Spleen (tissue), 11 donors: ENCODE data around the gene LMBRD2. TPM values are rescaled to one million over a fixed set of nuclear protein-coding genes. Genes with fewer than 3 reads are reported as not detected.
A peak's percentile ranks its signal among the peaks of the same experiment; 100 is the strongest.

Source experiments
- DNase-seq: peaks from one replicate; pipeline ENCODE4 v3.0.0-alpha.2; 2020
- H3K27ac ChIP-seq, 8 donors: fragments of 200-600 bp; sonication (generic) in 7 of 8; 1 replicate in 4 of 8; 2 replicates in 4 of 8; pipeline versions ENCODE4 v1.5.0 to v1.8.0; 2016 to 2021; ENCODE audit warnings: inconsistent platforms in 4 of 8, mild to moderate bottlenecking in 4 of 8, moderate library complexity in 1 of 8
- H3K27me3 ChIP-seq, 7 donors: fragments of 200-600 bp; sonication (generic) in 6 of 7; replicated peaks in 1 of 7; 1 replicate in 4 of 7; 2 replicates in 3 of 7; pipeline versions ENCODE4 v1.5.0 to v1.8.0; 2016 to 2021; ENCODE audit warnings: inconsistent platforms in 3 of 7, mild to moderate bottlenecking in 1 of 7
- H3K36me3 ChIP-seq, 6 donors: fragments of 200-600 bp; sonication (generic) in 5 of 6; 1 replicate in 4 of 6; 2 replicates in 2 of 6; pipeline versions ENCODE4 v1.5.0 to v1.8.0; 2016 to 2021; ENCODE audit warnings: inconsistent platforms in 2 of 6
- H3K4me1 ChIP-seq, 6 donors: fragments of 200-600 bp; sonication (generic) in 5 of 6; 1 replicate in 3 of 6; 2 replicates in 3 of 6; pipeline versions ENCODE4 v1.5.0 to v1.8.0; 2016 to 2021; ENCODE audit warnings: inconsistent platforms in 3 of 6
- H3K4me3 ChIP-seq, 8 donors: fragments of 200-600 bp; sonication (generic) in 7 of 8; 1 replicate in 4 of 8; 2 replicates in 4 of 8; pipeline versions ENCODE4 v1.5.0 to v1.8.0; 2016 to 2021; ENCODE audit warnings: inconsistent platforms in 4 of 8, mild to moderate bottlenecking in 4 of 8, moderate library complexity in 2 of 8
- H3K9me3 ChIP-seq, 8 donors: fragments of 200-600 bp; sonication (generic) in 7 of 8; 1 replicate in 4 of 8; 2 replicates in 4 of 8; pipeline versions ENCODE4 v1.5.0 to v1.8.0; 2016 to 2021; ENCODE audit warnings: inconsistent platforms in 4 of 8
- CTCF ChIP-seq, 11 experiments: fragments of 200-600 bp in 7 of 11; fragments of 450-650 bp in 4 of 11; sonication (generic) in 4 of 11; IDR thresholded peaks in 8 of 11; conservative IDR thresholded peaks in 3 of 11; 1 replicate in 7 of 11; 2 replicates in 4 of 11; pipeline versions ENCODE4 v1.4.0 to v1.8.0; 2016 to 2021; ENCODE audit warnings: antibody characterized with exemption in 11 of 11, inconsistent platforms in 4 of 11, mild to moderate bottlenecking in 1 of 11
- POLR2A ChIP-seq, 3 donors: fragments of 450-650 bp; IDR thresholded peaks; one replicate each; pipeline ENCODE4 v1.5.1; 2017; ENCODE audit warnings: antibody characterized with exemption in 3 of 3, mild to moderate bottlenecking in 1 of 3
- POLR2AphosphoS5 ChIP-seq, 3 donors: sonication (generic); formaldehyde crosslinking; IDR thresholded peaks; one replicate each; pipeline ENCODE4 v1.5.1; 2017; ENCODE audit warnings: antibody characterized with exemption in 3 of 3
- WGBS, 5 donors: extraction: QIAGEN DNeasy Blood & Tissue Kit in 3 of 5; methylation state at CpG; one replicate each; pipeline versions ENCODE4 v1.1.5 to v1.1.7; 2013 to 2018; 5-methylcytosine and 5-hydroxymethylcytosine counted together
- intact Hi-C: fragments of 100-400 bp; cut with DNase I; formaldehyde crosslinking; loops from one replicate; pipeline ENCODE4 v1.15.0; 2023; ENCODE audit warnings: low total_unique reads
- polyA plus RNA-seq, 3 donors: library from polyadenylated mRNA; stranded (reverse); fragments of 200-250 nt; gene quantifications; one replicate each; pipeline ENCODE4 v1.2.1, GENCODE V29; 2013
- total RNA-seq, 7 donors: library from RNA; depleted of rRNA in 3 of 7; stranded (reverse); fragments of >200 nt in 3 of 7; fragmentation: NEBNext Ultra II Directional in 4 of 7; extraction: Animal tissue kit (Norgen Biotek cat#: 25700) in 4 of 7; gene quantifications; one replicate each; pipeline versions ENCODE4 v1.1.0 to v1.2.1, GENCODE V29; 2016 to 2021
- donor health status: healthy with polysubstance abuse.
- donor health status: DM: no; HTN: no; CAD: no; lungs with moderate emphysema.
- donor health status: DM: no; HTN: no; CAD: no.
- donor health status: Bipolar disorder and iron deficiency.
- donor health status: healthy.
- donor health status: DM: no; HTN: no; CAD: no.
- donor health status: DM: yes; HTN: yes; CAD: no.

LMBRD2 gene
- total and polyA plus RNA-seq, 10 donors: 1.4 to 19.5 (median 12.2) TPM

- no peak for TF ChIP-seq POLR2A (IDR thresholded peaks at IDR 0.05)
- peak in 10 of 11 experiments; percentile 14 to 68 (median 50) for TF ChIP-seq CTCF (IDR thresholded peaks at IDR 0.05 in 8 of 11, conservative IDR thresholded peaks at IDR 0.05 in 3 of 11)
- Histone ChIP-seq H3K9me3 (peaks cover 0 to under 1% (median 0%) of the 10 kb centered on the region in 8 donors), H3K4me3 (no peak overlapping the region), H3K27ac (no peak overlapping the region), H3K27me3 (peaks cover 0 to 23% (median 0%) of the 10 kb centered on the region in 7 donors), H3K36me3 (no peaks in the 10 kb centered on the region), H3K4me1 (peaks cover 0 to 5% (median 2%) of the 10 kb centered on the region in 6 donors)
- intact Hi-C loops: no loop called here
- 26 to 32% (median 31%) methylated on average over 9 to 10 of the region's 10 CpGs for WGBS, 5 donors
- DNase-seq: no peak
Measured at GRCh38 chr5:36079200-36079781, 72.4 kb downstream of the LMBRD2 start.

GRCh38 chr5:36078430-36078829 lies 73.3 kb downstream of the LMBRD2 start:
- peaks cover 0 to 5% (median 2%) of the 10 kb centered on the region in 6 donors for H3K4me1 ChIP-seq
- H3K27ac ChIP-seq: no peak overlapping the region
- 74 to 88% (median 80%) methylated on average over 10 of the region's 10 CpGs for WGBS, 5 donors
- H3K4me3 ChIP-seq: no peak overlapping the region
- intact Hi-C loops: no loop called here
- no peaks in the 10 kb centered on the region for H3K9me3 ChIP-seq
- H3K27me3 ChIP-seq: peaks cover 0 to 23% (median 0%) of the 10 kb centered on the region in 7 donors
- TF ChIP-seq POLR2A (IDR thresholded peaks at IDR 0.05) (no peak), POLR2AphosphoS5 (IDR thresholded peaks at IDR 0.05) (no peak), CTCF (IDR thresholded peaks at IDR 0.05 in 8 of 11, conservative IDR thresholded peaks at IDR 0.05 in 3 of 11) (no peak)
- DNase-seq: no peak
- H3K36me3 ChIP-seq: no peaks in the 10 kb centered on the region

- WGBS, 5 donors: 45 to 60% (median 51%) methylated on average over 3 of the region's 3 CpGs
- Histone ChIP-seq H3K4me1 (peaks cover 0 to 13% (median 0%) of the 10 kb centered on the region in 6 donors), H3K27me3 (peaks cover 0 to 7% (median 0%) of the 10 kb centered on the region in 7 donors), H3K9me3 (no peaks in the 10 kb centered on the region), H3K4me3 (no peak overlapping the region), H3K27ac (no peak overlapping the region), H3K36me3 (no peaks in the 10 kb centered on the region)
- TF ChIP-seq POLR2A (IDR thresholded peaks at IDR 0.05): no peak
- peak in 1 of 11 experiments; percentile 12 for TF ChIP-seq CTCF (IDR thresholded peaks at IDR 0.05 in 8 of 11, conservative IDR thresholded peaks at IDR 0.05 in 3 of 11)
- no peak for TF ChIP-seq POLR2AphosphoS5 (IDR thresholded peaks at IDR 0.05)
- DNase-seq: no peak
- intact Hi-C loops: no loop called here
Measured at GRCh38 chr5:36073595-36074216, 78.0 kb downstream of the LMBRD2 start.
